RWPE1 (cell line): ENCODE data around the gene GSTM3.
"Not testable (repeated sequence)": the region's sequence is repeated elsewhere in the genome, so short reads cannot be mapped to it uniquely, and the experiment has no call there.

Source experiments
- CTCF ChIA-PET: fragments of 350-600 bp; sonication (Branson Sonifier 250); formaldehyde crosslinking; extraction: SDS; loops from one replicate; lab custom pipeline; 2021; lab: Yijun Ruan, JAX
- POLR2A ChIA-PET: fragments of 400-600 bp; formaldehyde crosslinking; extraction: SDS; loops from one replicate; lab custom pipeline; 2020; ENCODE audit warnings: antibody characterized with exemption; ENCODE audit not compliant: low non-redundant PET; lab: Yijun Ruan, JAX
- DNase-seq: peaks from one replicate; pipeline ENCODE4 v3.0.0; 2012; ENCODE audit warnings: low spot score
- H3K27ac ChIP-seq: fragments of 450-650 bp; 2 replicates; pipeline ENCODE4 v1.5.1; 2017
- CTCF ChIP-seq: fragments of 450-650 bp; conservative IDR thresholded peaks from 2 replicates; pipeline ENCODE4 v1.5.1; 2017; ENCODE audit warnings: low read depth, mild to moderate bottlenecking

Gene GSTM3

GRCh38 chr1:109767637-109768334 is 26.9 kb upstream of the GSTM3 start:
- no peak overlapping the region for H3K27ac ChIP-seq
- no peak for DNase-seq
- POLR2A ChIA-PET = no interaction called here
- CTCF ChIA-PET = no interaction called here
- no peak for TF ChIP-seq CTCF

GRCh38 chr1:109766991-109767636 is 26.3 kb upstream of the GSTM3 start:
- CTCF ChIA-PET, POLR2A ChIA-PET, H3K27ac ChIP-seq, DNase-seq: not testable (repeated sequence)

GRCh38 chr1:109765896-109766615 is 25.2 kb upstream of the GSTM3 start:
- H3K27ac ChIP-seq = no peak overlapping the region
- no peak for DNase-seq
- ChIA-PET CTCF (no interaction called here), POLR2A (no interaction called here)
- TF ChIP-seq CTCF = no peak

- ChIA-PET POLR2A (no interaction called here), CTCF (no interaction called here)
- no peak for TF ChIP-seq CTCF
- no peak for DNase-seq
- H3K27ac ChIP-seq = no peak overlapping the region
Observed at GRCh38 chr1:109765483-109765815, 24.6 kb upstream of the GSTM3 start.

GRCh38 chr1:109764561-109765482 is 24.0 kb upstream of the GSTM3 start:
- ChIA-PET POLR2A (no interaction called here), CTCF (interaction anchor here (0.5 kb wide), 1 partner anchor 121 kb away, joined by 3 read pairs; no protein-coding TSS in a partner anchor)
- no peak overlapping the region for H3K27ac ChIP-seq
- no peak for DNase-seq
- no peak for TF ChIP-seq CTCF

GRCh38 chr1:109763646-109764415 is 23.0 kb upstream of the GSTM3 start, which contains the start of gene EPS8L3:
Gene EPS8L3 (minus strand): TSS chr1:109763923. CDS start chr1:109761749, 2,174 bp downstream.
- CTCF ChIA-PET = no interaction called here
- DNase-seq = no peak
- no peak within 1 kb of the TSS for H3K27ac ChIP-seq
- TF ChIP-seq CTCF = no peak
- POLR2A ChIA-PET = no interaction called here
